ENCODE measurements around the gene TBC1D10B. TPM values are rescaled to one million over a fixed set of nuclear protein-coding genes. Genes with fewer than 3 reads are reported as not detected.

Gene TBC1D10B
- total and polyA plus RNA-seq, 9 of the 15 experiments (the other 6 are each of a cell fraction or from before 2014, with no cell fraction given), result 2.2 to 55.4 (median 17.5) TPM

DNA sequence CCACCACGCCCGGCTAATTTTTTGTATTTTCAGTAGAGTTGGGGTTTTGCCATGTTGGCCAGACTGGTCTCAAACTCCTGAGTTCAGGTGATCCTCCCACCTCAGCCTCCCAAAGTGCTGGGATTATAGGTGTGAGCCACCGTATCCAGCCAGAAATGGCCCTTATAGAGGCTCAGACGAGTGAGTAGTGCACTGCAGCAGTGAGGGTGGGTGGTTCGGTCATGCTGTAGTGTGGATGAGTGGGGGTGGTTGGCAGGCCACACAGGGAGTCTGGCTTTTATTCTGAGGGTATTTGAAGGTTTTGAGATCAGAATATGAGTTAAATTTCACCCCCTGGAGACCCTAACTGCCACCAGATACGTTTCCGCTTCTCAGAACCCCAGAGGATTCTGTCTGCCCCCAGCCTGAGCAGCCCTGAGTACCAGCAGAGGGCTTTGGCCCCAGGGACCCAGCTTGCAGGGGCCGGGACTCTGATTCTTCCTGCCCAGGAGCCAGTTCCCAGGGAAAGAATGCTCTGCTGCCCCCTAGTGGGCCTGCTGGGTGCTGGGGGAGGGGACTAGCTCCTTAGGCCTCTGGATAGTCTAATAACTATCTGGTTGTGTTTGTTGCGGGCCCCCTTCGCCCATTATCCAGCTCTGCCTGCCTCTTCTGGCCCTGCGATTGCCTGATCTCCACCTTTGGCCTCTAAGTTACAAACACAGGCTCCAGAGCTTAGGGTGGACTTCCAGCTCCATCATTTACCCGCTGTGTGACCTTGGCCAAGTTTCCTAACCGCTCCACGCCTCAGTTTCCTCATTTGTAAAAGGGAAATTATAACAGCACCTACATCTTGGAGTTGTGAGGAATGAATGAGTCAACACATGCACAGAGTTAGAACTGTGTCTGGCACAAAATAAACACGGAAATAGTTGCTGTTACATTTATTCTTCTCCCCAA, 39.1 kb upstream of the TBC1D10B start (continued):
- no peak for TF ChIP-seq NFE2L1 (tag; IDR thresholded peaks at IDR 0.05; ENCODE audit: borderline replicate concordance, low read depth)
- TF ChIP-seq MAZ (CRISPR knock-in tag; conservative IDR thresholded peaks at IDR 0.05 in 1 of 2, IDR thresholded peaks at IDR 0.05 in 1 of 2), result peak; percentile 45 to 85; a peak in 3 of 4 replicates
- TF ChIP-seq, protein P1, sequence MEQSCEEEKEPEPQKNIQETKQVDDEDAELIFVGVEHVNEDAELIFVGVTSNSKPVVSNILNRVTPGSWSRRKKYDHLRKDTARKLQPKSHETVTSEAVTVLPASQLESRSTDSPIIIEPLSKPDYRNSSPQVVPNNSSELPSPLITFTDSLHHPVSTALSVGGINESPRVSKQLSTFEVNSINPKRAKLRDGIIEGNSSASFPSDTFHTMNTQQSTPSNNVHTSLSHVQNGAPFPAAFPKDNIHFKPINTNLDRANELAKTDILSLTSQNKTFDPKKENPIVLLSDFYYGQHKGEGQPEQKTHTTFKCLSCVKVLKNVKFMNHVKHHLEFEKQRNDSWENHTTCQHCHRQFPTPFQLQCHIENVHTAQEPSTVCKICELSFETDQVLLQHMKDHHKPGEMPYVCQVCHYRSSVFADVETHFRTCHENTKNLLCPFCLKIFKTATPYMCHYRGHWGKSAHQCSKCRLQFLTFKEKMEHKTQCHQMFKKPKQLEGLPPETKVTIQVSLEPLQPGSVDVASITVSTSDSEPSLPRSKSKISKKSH (CRISPR knock-in tag; IDR thresholded peaks at IDR 0.05), result no peak
- TF ChIP-seq POLR2AphosphoS2 (IDR thresholded peaks at IDR 0.05; ENCODE audit: low read length), result no peak
- TF ChIP-seq E2F3 (CRISPR knock-in tag; IDR thresholded peaks at IDR 0.05), result no peak
- peak in 1 of 2 experiments; percentile 63; a peak in 1 of 4 replicates for TF ChIP-seq RCOR1 (IDR thresholded peaks at IDR 0.05; ENCODE audit: borderline replicate concordance in 1 of 2, low read depth in 2 of 2, low read length in 2 of 2)
- TF ChIP-seq HNRNPUL1 (IDR thresholded peaks at IDR 0.05; ENCODE audit: low read length), result no peak
- no peak for TF ChIP-seq ZNF232 (CRISPR knock-in tag; IDR thresholded peaks at IDR 0.05)
- TF ChIP-seq, protein P2, sequence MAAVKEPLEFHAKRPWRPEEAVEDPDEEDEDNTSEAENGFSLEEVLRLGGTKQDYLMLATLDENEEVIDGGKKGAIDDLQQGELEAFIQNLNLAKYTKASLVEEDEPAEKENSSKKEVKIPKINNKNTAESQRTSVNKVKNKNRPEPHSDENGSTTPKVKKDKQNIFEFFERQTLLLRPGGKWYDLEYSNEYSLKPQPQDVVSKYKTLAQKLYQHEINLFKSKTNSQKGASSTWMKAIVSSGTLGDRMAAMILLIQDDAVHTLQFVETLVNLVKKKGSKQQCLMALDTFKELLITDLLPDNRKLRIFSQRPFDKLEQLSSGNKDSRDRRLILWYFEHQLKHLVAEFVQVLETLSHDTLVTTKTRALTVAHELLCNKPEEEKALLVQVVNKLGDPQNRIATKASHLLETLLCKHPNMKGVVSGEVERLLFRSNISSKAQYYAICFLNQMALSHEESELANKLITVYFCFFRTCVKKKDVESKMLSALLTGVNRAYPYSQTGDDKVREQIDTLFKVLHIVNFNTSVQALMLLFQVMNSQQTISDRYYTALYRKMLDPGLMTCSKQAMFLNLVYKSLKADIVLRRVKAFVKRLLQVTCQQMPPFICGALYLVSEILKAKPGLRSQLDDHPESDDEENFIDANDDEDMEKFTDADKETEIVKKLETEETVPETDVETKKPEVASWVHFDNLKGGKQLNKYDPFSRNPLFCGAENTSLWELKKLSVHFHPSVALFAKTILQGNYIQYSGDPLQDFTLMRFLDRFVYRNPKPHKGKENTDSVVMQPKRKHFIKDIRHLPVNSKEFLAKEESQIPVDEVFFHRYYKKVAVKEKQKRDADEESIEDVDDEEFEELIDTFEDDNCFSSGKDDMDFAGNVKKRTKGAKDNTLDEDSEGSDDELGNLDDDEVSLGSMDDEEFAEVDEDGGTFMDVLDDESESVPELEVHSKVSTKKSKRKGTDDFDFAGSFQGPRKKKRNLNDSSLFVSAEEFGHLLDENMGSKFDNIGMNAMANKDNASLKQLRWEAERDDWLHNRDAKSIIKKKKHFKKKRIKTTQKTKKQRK (IDR thresholded peaks at IDR 0.05; ENCODE audit: borderline replicate concordance, low read depth, low read length), result no peak
- peak; percentile 16; the same call in 1 of the 2 replicates for TF ChIP-seq CTBP1 (IDR thresholded peaks at IDR 0.05; ENCODE audit: borderline replicate concordance)
- TF ChIP-seq, protein P3, sequence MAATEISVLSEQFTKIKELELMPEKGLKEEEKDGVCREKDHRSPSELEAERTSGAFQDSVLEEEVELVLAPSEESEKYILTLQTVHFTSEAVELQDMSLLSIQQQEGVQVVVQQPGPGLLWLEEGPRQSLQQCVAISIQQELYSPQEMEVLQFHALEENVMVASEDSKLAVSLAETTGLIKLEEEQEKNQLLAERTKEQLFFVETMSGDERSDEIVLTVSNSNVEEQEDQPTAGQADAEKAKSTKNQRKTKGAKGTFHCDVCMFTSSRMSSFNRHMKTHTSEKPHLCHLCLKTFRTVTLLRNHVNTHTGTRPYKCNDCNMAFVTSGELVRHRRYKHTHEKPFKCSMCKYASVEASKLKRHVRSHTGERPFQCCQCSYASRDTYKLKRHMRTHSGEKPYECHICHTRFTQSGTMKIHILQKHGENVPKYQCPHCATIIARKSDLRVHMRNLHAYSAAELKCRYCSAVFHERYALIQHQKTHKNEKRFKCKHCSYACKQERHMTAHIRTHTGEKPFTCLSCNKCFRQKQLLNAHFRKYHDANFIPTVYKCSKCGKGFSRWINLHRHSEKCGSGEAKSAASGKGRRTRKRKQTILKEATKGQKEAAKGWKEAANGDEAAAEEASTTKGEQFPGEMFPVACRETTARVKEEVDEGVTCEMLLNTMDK (IDR thresholded peaks at IDR 0.05; ENCODE audit: borderline replicate concordance, insufficient read depth, low read depth, low read length, poor library complexity, severe bottlenecking), result peak; percentile 97
- TF ChIP-seq, protein P4, sequence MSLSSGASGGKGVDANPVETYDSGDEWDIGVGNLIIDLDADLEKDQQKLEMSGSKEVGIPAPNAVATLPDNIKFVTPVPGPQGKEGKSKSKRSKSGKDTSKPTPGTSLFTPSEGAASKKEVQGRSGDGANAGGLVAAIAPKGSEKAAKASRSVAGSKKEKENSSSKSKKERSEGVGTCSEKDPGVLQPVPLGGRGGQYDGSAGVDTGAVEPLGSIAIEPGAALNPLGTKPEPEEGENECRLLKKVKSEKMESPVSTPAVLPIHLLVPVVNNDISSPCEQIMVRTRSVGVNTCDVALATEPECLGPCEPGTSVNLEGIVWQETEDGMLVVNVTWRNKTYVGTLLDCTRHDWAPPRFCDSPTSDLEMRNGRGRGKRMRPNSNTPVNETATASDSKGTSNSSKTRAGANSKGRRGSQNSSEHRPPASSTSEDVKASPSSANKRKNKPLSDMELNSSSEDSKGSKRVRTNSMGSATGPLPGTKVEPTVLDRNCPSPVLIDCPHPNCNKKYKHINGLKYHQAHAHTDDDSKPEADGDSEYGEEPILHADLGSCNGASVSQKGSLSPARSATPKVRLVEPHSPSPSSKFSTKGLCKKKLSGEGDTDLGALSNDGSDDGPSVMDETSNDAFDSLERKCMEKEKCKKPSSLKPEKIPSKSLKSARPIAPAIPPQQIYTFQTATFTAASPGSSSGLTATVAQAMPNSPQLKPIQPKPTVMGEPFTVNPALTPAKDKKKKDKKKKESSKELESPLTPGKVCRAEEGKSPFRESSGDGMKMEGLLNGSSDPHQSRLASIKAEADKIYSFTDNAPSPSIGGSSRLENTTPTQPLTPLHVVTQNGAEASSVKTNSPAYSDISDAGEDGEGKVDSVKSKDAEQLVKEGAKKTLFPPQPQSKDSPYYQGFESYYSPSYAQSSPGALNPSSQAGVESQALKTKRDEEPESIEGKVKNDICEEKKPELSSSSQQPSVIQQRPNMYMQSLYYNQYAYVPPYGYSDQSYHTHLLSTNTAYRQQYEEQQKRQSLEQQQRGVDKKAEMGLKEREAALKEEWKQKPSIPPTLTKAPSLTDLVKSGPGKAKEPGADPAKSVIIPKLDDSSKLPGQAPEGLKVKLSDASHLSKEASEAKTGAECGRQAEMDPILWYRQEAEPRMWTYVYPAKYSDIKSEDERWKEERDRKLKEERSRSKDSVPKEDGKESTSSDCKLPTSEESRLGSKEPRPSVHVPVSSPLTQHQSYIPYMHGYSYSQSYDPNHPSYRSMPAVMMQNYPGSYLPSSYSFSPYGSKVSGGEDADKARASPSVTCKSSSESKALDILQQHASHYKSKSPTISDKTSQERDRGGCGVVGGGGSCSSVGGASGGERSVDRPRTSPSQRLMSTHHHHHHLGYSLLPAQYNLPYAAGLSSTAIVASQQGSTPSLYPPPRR (CRISPR knock-in tag; IDR thresholded peaks at IDR 0.05; ENCODE audit: borderline replicate concordance), result no peak

Data from K562 (cell line).